NCI-H2196 treated with DMSO at 0.1 percent for 48 hours (cell line): ENCODE results near the gene COX20.

Experiments
- DNase-seq: peaks from one replicate; lab custom pipeline; 2025; ENCODE audit not compliant: unreplicated experiment; lab: John Stamatoyannopoulos, UW

Gene COX20

DNA sequence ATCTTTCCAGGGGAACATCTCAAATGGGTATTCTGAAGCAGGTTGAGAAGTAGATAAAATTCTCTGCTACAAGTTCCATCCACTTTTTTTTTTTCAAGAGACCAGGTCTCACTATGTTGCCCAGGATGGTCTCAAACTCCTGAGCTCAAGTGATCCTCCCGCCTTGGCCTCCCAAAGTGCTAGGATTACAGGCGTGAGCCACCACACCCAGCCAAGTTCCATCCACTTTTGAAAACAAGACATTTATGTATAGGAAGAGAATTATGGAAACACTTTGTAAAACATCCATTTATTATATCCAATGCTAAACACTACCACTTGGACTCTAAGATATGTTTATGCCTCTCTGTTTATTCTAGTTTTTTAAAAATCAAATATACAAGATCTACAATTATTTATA lies 15.4 kb downstream of the COX20 start:
- no peak for DNase-seq

DNA sequence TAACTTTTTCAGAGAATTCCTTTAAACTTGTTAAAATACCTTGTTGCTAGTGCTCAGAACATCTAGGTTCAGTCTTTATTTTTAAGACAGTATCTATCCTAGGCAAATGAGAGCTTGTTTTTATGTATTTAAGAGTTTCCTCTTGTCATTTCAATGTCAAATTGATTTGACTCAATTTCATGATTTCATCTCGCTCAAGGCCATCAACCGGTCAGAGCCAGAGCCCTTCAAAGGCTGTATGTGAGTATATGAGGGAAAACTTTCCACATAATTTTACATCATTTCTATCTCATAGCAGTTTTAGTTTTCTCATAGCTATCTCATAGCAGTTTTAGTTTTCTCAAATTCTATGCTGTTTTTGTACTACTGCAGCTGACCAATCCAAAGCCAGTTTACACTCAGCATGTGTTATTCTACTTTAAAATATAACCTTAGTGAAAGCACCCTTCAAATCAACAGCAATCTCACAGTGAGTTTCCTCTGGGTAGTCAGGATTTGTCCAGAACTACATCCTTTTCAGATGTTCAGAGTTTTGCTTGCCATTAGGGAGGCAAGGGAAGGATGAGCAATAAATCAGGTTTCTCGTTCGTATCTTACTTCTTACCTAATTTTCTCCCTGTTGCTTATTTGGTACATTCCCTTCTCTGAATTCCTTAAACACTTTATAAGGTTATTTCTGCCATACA lies 16.2 kb downstream of the COX20 start:
- DNase-seq, result no peak

DNA sequence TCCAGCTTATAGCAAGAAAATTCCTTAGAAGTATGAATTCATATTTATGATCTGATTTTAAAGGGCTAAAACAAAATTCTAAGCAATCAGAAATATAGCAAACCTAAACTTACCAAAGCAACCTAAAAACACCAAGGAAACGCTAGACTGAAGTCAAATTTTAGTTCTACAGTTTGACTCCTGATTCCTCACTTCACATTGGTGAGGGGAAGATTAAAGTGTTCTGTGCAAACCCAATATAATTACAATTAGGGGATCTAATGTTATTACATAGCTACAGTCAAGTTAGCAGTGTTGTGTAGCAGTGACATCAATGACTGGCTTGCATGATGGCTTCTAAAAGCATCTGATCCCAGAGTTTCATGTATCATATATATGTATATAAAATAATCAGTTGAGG lies 17.2 kb downstream of the COX20 start:
- DNase-seq, result no peak

DNA sequence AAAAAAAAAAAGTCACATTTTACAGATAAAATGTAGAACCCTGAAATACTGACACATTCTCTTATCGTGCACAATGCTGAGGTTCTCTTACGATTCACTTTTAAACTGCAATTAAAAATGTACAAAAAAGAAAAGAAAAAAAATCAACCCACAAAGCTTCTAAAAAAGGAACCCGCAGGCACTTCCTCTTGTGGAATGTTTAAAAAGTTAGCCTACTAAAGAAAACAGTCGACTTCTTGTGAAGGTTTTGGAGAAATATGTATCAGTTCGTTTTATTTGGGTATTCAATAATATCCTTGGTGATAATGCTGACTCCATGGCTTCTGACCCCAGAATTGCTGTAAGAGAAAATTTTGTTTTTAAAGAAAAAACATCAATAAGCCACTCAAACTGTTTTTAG lies 18.7 kb downstream of the COX20 start:
- no peak for DNase-seq

DNA sequence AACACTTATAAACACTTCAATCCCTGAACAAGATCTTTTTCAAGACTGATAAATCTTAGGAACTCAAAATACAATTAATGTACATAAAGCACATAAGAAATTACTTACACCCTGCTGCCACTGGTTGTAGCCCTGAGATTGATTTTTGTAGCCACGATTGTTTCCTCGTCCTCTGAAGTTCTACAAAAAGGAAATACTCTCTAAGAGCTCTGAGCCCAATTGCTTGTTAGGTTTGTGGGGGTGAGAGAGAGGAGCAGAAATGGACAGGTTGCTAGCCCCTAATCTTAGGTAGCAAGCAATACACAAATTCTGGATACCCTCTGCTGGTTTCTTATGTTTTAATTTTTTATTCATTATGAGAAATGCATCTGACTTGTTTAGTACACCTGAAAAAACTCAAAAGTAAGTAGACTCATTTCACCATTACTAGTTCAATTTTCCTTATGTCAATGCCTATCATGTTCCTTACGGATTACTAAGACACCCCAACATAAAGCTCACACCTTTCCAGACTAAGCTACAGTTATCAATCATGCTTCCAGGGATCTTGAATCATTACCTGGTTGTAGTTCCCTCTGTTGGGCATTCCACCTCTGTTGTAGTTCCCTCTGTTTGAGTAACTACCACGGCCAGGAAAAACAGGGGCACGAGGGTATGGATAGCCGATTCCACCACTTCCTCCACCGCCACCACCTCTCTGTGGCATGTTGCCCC lies 19.6 kb downstream of the COX20 start:
- no peak for DNase-seq

DNA sequence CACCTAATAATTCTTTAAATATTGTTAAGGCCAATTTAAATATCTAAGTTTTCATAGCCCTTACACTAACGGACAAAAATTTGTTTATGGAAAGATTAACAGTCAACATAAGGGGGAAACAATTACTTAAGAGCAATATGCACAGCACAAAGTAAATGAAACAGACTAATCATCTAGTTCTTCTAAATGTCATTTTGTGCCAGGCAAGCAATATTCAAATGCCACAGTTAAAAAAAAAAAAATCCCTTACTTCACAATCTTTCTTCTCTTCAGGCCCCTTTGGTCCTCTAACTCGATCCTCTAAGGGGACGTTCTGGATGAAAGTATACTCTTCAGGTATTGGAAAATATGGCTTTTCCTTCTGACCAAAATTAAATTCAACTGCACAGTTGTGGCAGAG lies 22.3 kb downstream of the COX20 start:
- no peak for DNase-seq

DNA sequence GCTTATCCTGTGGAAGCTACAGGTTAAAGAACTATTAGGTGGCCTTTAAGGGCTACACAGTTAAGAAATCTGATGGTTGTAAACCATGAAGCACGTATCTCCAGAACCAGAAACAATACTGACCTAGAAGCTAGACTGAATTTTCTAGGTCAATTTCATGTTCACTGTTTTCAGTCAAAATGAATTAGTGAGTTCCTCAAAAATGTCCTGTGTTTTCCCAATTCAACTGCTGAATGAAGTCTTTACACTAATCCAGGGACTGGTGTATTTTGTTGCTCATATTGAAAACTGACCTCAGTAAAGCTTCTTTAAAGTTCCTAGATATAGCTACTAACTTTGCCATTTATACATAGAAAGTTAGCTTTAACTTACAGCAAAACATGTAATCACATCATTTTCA lies 22.9 kb downstream of the COX20 start:
- no peak for DNase-seq

DNA sequence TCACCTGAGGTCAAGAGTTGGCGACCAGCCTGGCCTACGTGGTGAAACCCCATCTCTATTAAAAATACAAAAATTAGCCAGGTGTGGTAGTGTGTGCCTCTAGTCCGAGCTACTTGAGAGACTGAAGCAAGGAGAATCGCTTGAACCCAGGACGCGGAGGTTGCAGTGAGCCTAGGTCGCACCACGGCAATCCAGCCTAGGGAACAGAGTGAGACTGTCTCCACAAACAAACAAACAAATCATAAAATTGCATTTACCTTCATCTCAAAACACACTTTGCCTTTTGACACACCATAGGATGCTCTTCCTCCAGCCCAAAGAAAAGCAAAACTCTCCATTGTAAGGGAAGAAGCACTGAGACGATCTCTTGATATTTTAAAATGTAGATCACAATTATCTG lies 24.6 kb downstream of the COX20 start:
- no peak for DNase-seq

DNA sequence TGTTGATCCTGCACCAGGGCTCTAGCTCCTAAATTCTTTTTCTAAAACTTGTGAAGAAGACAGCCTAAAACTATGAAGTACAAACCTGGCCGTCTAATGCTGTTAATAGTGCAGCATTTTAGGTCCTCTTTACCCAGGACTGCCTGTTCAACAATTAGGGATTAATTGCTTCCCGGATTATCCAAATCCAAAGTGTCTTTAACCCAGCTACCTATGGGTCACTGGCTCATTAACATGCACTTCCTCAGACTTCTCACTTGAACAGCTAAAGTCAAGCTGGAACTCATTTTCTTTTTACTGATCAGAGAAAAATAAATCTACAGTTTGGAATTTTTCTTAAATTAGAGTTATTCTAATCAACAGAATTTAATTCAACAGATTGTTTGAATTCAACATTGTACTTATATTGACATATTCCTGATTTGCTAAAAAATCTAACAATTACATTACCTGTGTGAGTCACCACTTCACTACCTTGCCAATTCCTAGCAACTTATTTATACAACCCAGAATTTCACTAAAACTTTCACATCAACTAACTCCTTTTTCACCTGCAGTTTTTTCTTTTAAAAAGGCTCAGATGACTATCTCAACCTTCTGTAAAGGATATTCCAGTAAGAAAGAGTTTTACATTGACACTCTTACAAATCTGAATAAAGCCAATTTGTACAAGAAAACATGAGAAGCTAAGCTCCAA lies 25.6 kb downstream of the COX20 start:
- DNase-seq, result no peak

DNA sequence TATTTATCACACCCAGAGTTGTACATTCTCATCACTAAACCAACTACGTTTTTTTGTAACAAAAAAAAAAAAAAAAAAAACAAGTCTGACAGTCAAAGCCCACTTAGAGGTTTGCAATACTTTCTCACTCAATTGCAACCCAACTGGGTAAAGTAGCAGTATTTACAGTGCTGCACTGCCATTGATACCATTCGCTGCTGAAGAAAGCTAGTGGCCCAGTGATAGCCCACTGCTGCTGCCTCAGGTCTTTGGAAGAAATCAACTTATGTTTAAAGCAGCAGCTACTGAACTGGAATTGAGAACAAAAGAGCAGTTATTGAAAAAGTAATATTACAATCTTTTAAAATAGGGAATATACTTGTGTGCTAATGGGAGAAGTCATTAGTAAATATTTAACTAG lies 26.2 kb downstream of the COX20 start:
- no peak for DNase-seq

DNA sequence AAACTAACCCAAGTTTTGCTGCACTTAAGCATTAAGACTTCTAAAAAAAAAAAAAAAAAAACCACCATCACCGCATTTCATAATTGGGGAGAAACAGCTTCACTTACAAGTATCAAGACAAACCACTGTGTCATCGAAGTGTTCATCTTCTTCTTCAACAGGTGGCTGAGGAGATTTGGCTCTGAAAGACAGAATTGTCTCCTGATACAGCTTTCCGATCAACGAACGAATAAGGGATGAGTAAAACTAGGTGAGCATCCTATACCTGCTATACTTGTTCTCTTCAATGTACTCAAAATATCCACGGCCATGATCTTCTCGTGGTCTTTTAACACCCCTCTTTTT lies 26.9 kb downstream of the COX20 start:
- no peak for DNase-seq

DNA sequence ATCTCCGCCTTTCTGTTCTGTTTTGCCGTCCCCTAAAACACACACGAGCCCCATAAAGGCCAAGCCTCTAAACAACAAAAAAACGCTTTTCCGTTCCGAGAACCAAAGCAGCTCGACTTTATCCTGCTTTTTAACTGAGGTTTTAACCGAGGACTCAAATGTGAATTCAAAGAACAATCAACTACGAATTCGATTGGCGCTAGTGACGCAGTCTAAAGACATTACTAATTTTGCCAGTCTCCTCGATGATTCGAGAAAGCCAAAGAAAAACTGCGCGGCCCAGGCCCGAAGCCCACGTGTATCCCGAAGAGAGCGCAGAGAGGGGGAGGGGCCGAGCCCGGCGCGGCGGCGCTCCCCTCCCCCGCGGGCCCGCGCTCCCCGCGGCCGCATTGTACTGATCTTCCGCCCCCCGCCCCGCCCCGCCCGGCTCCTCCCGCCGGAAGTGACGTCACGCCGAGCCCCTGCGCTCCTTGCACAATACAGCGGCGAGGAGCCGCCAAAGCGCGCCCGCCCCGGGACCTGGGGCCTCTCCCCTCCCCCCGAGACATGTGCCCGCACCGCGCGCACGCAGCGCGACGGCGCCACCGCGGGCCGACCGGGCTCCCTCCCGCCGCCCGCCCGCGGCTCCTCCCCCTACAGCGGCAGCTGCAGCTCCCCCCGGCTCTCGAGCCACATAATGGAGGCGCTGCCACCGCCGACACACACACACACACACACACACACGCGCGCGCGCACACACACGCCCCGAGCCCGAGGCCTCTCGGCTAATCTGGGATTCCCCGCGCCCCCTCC lies 27.4 kb downstream of the COX20 start:
- peak; percentile 66 for DNase-seq

DNA sequence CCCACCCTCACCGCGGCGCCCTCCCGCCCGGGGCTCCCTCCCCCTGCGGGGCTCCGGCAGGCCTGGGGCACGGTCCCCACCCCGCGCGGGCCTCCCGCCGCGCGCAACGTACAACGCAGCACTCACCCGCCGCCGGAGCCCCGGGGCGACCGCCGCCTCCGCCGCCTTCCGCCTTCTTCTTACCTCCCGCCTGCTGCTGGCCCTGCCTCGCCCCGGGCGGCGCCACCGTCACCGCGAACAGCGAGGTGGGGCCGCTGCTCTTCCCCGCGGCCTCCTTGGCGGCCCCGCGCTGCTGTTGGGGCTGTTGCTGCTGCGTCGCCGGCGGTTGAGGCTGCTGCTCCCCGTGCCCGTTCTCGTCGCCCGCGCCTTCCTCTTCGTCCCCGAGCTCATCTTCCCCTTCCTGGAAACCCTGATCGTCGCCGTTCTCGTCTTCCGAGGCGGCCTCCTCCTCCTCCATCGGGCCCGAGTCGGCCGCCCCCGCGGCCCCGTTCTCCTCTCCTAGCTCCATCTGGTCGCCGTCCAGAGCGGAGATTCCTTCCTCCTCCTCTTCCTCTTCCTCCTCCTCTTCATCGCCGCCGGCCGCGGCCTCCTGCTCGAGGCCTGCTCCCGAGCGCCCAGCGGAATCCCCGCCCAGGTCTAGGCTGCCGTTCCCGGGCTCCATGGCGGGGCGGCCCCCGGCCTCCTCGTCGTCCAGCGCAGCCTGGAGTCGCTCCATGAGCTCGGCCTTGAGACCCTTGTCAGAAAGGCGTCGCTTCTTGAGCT lies 28.2 kb downstream of the COX20 start:
- DNase-seq, result no peak

DNA sequence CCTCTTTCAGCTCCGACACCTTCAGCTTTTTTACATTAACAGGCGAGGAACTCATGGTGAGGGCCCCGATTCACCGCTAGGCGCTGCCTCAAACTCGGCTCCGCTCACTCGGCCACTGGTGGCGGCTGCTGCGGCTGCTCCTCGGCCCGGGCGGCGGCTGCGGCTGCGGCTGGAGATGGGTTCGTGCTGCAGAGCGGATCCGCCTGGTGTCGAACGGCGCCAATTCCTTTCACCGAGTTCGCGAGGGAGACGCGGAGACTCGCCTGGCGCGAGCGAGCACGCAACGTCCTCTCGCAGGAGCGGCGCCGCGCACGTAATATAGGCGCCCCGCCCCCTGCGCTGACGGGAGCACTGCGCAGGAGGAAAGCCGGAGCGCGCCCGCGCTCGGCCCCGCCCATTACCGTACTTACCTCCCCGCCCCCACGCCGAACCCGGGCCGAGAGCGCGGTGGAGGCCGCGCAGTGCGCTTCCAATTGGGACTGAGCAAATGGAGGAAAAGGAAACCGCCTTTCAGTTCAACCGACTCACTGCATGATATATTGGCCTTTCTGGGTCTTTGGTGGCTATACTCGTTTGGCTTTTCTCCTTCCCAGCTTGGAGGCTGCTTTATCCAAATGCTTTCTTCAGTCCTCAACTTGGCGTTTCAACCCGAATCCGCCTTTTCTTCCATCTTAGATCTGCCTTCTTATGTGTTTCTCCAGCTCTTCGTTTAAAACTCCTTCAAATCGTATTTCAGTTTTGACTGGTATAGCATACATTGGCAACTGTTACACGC lies 29.0 kb downstream of the COX20 start, which contains the start of gene HNRNPU:
Gene HNRNPU, minus strand, starts transcription at position 291 of the 775 bp plus-strand sequence. Its CDS starts 236 bp downstream, at position 55.
- peak; percentile 68 for DNase-seq

DNA sequence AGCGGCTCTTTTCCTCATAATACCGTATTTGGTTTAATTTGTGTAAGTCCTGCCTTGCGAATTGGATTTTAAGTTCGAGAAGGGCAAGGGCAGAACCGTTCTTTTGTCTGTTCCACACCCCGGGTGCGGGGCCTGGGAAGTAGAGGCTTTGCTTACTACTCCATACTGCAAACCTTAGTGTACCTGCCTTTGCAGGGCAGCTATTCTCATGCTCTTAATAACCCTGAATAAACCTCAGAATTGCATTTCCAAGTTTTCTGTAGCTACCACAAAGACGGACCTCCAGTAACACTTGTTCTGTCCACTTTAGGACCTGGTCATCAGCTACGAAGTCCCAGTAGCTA lies 29.5 kb downstream of the COX20 start:
- DNase-seq, result no peak

DNA sequence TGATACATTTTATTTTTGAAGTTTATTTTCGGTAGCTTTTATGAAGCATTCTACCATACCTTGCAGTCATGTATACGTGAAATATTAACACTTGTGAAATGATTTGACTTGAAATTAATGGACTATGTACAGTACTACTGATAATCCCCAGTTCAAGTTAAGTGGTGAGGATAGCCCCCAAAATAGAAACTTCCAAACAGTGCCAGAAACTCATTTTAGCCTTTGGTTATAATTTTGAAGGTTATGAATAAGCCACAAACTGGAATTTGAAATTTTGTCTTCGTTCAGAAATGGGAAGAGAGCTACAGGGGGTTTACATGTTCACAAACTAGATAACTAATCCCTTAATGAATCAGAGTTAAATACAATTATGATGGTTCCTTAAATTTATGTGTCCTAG lies 30.4 kb downstream of the COX20 start:
- DNase-seq, result no peak

DNA sequence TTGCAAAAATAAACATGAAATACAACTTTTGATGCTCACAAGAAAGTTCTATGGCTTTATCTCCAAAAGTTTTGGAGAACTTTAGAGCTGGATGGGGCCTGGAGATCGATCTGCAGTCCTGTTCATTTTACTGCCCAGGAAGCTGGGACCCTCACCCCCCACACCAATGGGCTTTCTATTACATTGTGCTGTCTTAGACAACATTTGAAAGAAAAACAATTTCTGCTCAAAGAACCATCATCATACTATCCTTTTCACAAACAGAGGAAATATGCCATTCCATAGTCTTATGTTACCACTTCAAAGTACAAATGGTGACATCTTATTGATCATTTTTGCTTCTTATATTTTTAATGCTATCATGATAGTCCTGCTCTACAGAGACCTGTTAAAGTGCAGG lies 30.9 kb downstream of the COX20 start:
- no peak for DNase-seq

DNA sequence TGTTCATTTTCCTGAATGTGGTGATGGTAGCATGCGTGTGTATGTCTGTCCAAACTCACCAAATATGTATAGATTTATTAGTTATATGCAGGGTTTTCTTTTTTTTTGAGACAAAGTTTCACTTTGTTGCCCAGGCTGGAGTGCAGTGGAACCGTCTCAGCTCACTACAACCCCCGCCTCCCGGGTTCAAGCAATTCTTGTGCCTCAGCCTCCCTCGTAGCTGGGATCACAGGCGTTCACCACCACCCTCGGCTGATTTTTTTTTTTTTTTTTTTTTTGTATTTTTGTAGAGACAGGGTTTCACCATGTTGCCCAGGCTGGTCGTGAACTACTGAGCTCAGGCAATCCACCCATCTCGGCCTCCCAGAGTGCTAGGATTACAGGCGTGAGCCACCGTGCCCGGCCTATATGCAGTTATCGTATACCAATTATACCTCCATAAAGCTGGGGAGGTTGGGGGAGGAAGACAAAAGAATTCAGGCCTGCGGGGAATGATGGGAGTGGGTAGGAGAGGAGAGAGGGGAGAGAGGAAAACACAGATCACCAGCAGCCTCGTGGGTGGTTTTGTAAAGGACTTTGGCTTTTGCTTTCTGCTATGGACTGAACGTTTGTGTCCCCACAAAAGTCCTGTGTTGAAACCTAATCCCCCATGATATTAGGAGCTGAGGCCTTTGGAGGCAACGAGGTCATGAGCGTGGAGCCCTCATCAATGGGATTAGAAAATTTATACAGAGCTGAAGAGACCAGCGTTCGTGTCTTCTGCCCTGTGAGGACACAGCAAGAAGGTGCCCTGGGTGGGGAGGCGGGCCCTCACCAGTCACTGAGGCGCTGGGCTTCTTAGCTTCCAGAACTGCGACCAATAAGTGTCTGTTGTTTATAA lies 33.3 kb downstream of the COX20 start:
- no peak for DNase-seq

DNA sequence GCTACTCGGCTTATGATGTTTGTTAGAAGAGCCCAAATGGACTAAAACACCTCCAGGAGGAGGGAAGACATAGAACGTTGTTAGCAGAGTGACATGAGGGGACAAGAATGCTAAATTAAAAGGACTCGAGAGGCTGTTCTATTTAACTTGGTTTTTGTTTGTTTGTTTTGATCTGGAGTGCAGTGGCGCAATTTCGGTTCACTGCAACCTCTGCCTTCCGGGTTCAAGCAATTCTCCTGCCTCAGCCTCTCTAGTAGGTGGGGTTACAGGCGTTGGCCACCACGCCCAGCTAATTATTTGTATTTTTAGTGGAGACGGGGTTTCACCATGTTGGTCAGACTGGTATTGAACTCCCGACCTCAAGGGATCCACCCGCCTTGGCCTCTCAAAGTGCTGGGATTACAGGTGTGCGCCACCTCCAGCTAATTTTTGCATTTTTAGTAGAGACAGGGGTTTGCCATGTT lies 33.9 kb downstream of the COX20 start:
- DNase-seq, result no peak
